ENCODE results near the gene KRTAP1-5. TPM values are rescaled to one million over a fixed set of nuclear protein-coding genes. Genes with fewer than 3 reads are reported as not detected.

Gene KRTAP1-5
- total RNA-seq, 3 donors from 2014 or later: not detected

DNA sequence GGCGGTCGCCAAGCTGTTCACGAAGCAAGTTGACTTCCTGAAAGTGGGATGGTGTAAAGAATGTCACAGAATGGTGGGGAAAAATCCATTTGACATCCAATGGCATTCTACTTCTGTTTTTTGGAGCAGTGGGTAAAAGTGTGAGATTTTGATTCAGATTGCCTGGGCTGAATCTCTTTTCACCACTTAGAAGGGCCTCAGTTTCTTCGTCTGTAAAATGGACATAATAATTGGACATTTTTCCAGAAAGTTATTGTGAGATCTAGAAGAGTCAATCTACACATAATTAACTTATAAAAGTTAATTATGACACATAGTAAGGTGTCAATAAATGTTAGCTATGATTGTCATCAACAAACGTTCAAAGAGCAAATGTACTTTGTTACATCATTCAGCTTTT is 45.9 kb downstream of the KRTAP1-5 start:
- H3K27me3 ChIP-seq: no peaks in the 10 kb centered on the region
- peak overlapping the region in 1 of 3 donors; percentile 33 for H3K4me3 ChIP-seq
- no peaks in the 10 kb centered on the region for H3K9me3 ChIP-seq
- H3K27ac ChIP-seq: peak overlapping the region; percentile 22 to 32
- H3K4me1 ChIP-seq: no peaks in the 10 kb centered on the region
- intact Hi-C loops (cut with DNase I; ENCODE audit: low total_unique reads): loop anchor here (5.0 kb wide), 1 partner anchor 121 kb away; the partner anchor contains the start of gene KRTAP4-16
- TF ChIP-seq POLR2A (IDR thresholded peaks at IDR 0.05) (no peak), POLR2AphosphoS5 (IDR thresholded peaks at IDR 0.05) (no peak)
- H3K36me3 ChIP-seq: no peaks in the 10 kb centered on the region
- no peak for DNase-seq (ENCODE audit: low spot score in 2 of 2)

DNA sequence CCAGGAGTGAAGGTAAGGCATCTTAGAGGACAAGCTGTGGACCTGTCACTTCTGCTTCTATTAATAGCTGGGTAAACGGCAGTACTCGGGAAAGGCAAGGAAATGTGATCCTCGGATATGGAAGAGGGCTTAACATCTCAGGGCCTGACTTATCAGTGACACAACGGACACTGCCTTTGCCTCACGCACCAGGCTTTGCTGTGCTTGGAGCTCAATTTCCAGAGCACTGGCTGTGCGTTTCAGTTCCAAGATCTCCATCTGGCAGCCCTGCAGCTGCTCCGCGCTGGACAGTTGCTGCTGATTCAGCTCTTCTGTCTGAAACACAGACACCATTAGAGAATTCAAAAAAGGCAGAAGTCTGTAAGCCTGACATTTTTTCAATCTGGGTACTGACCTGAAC is 46.4 kb downstream of the KRTAP1-5 start:
- H3K27me3 ChIP-seq: no peaks in the 10 kb centered on the region
- TF ChIP-seq, protein P1, sequence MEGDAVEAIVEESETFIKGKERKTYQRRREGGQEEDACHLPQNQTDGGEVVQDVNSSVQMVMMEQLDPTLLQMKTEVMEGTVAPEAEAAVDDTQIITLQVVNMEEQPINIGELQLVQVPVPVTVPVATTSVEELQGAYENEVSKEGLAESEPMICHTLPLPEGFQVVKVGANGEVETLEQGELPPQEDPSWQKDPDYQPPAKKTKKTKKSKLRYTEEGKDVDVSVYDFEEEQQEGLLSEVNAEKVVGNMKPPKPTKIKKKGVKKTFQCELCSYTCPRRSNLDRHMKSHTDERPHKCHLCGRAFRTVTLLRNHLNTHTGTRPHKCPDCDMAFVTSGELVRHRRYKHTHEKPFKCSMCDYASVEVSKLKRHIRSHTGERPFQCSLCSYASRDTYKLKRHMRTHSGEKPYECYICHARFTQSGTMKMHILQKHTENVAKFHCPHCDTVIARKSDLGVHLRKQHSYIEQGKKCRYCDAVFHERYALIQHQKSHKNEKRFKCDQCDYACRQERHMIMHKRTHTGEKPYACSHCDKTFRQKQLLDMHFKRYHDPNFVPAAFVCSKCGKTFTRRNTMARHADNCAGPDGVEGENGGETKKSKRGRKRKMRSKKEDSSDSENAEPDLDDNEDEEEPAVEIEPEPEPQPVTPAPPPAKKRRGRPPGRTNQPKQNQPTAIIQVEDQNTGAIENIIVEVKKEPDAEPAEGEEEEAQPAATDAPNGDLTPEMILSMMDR (IDR thresholded peaks at IDR 0.05): no peak
- no peak for TF ChIP-seq POLR2AphosphoS5 (IDR thresholded peaks at IDR 0.05)
- no peak for TF ChIP-seq POLR2A (IDR thresholded peaks at IDR 0.05)
- intact Hi-C loops (cut with DNase I; ENCODE audit: low total_unique reads): loop anchor here (5.0 kb wide), 1 partner anchor 122 kb away; the partner anchor contains the start of gene KRTAP4-16
- no peaks in the 10 kb centered on the region for H3K9me3 ChIP-seq
- H3K27ac ChIP-seq: peak overlapping the region; percentile 22 to 32
- H3K4me1 ChIP-seq: no peaks in the 10 kb centered on the region
- H3K4me3 ChIP-seq: peak overlapping the region in 1 of 3 donors; percentile 33
- H3K36me3 ChIP-seq: no peaks in the 10 kb centered on the region
- DNase-seq (ENCODE audit: low spot score in 2 of 2): no peak

DNA sequence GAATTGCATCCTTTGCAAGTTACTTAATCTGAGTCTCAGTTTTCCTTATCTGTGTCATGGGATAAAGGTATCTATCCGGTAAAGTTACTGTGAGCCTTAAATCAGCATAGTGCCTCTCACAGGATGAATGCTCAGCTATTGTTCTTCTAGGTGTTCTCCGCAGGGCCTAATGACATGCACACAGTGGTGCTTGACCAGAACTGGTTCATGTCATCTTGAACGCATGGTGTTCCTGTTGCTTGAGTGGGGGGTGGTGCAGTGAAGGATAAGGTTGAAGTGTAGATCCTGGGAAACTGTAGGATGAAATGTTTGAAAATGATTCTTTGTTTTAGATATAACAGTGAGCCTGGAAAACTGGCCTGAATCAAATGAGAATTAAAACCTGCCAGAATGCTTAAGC is 46.9 kb downstream of the KRTAP1-5 start:
- TF ChIP-seq, protein P1 (IDR thresholded peaks at IDR 0.05): no peak
- DNase-seq (ENCODE audit: low spot score in 2 of 2): no peak
- Histone ChIP-seq H3K27ac (no peak overlapping the region), H3K4me1 (no peaks in the 10 kb centered on the region), H3K27me3 (no peaks in the 10 kb centered on the region), H3K36me3 (no peaks in the 10 kb centered on the region), H3K9me3 (no peaks in the 10 kb centered on the region), H3K4me3 (no peak overlapping the region)
- intact Hi-C loops (cut with DNase I; ENCODE audit: low total_unique reads): loop anchor here (5.0 kb wide), 1 partner anchor 122 kb away; the partner anchor contains the start of gene KRTAP4-16

DNA sequence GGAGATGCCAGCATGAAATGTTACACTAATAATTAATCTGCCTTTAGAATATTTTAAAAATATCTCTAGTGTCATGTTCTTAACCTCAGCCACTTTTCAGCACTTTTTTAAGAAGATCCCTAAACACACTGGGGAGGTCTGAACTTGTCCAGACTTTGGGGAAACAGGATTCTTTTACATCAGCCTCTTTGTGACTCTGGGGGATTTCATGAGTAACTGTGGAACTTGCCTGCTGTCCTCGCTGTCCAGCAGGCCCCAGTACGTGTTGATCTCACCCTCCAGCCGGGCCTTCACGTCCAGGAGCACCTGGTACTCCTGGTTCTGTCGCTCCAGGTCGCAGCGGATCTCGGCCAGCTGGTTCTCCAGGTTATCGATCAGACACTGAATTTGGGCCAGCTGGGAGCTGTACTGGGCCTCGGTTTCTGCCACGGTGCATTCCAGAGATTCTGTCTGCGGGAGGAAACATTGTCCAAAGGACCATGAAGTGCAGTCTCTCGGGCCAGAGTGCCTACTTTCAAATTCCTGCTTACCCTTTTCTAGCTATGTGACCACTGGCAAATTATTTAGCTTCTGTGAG is 48.3 kb downstream of the KRTAP1-5 start:
- TF ChIP-seq, protein P1 (IDR thresholded peaks at IDR 0.05): no peak
- TF ChIP-seq POLR2A (IDR thresholded peaks at IDR 0.05) (no peak), POLR2AphosphoS5 (IDR thresholded peaks at IDR 0.05) (no peak)
- peak overlapping the region; percentile 64 to 82 for H3K27ac ChIP-seq
- no peaks in the 10 kb centered on the region for H3K27me3 ChIP-seq
- H3K9me3 ChIP-seq: no peaks in the 10 kb centered on the region
- intact Hi-C loops (cut with DNase I; ENCODE audit: low total_unique reads): no loop called here
- no peaks in the 10 kb centered on the region for H3K36me3 ChIP-seq
- H3K4me1 ChIP-seq: no peaks in the 10 kb centered on the region
- DNase-seq (ENCODE audit: low spot score in 2 of 2): no peak
- no peak overlapping the region for H3K4me3 ChIP-seq

Other genes with a start within 250 kb of the KRTAP1-5 start
- not detected for gene KRT27, start 244.7 kb downstream of the KRTAP1-5 start, total RNA-seq
- not detected for gene KRT28, start 227.2 kb downstream of the KRTAP1-5 start, total RNA-seq
- gene KRT10, start 204.6 kb downstream of the KRTAP1-5 start, total RNA-seq: 10 to 100 TPM in 1 of 3 donors, 1 to 10 TPM in 2; 6.2 to 14.7 (median 7.6) TPM
- gene KRT12, start 160.0 kb downstream of the KRTAP1-5 start, total RNA-seq: not detected
- 1 to 10 TPM in 1 of 3 donors, not detected in 2; 6.6 TPM for gene KRT20, start 142.0 kb downstream of the KRTAP1-5 start, total RNA-seq
- gene KRT23, start 89.6 kb downstream of the KRTAP1-5 start, total RNA-seq: 10 to 100 TPM in 2 of 3 donors, not detected in 1; 37.7 to 57.5 TPM
- not detected for gene KRT39, start 60.3 kb downstream of the KRTAP1-5 start, total RNA-seq
- gene KRT40, start 42.9 kb downstream of the KRTAP1-5 start, total RNA-seq: under 1 TPM in 1 of 3 donors, not detected in 2; 0.29 TPM
- not detected for gene KRTAP3-3, start 33.0 kb downstream of the KRTAP1-5 start, total RNA-seq
- gene KRTAP3-2, start 27.3 kb downstream of the KRTAP1-5 start, total RNA-seq: not detected
- gene KRTAP3-1, start 18.1 kb downstream of the KRTAP1-5 start, total RNA-seq: not detected
- not detected for gene KRTAP1-4, start 3.0 kb upstream of the KRTAP1-5 start, total RNA-seq
- gene KRTAP1-3, start 7.7 kb upstream of the KRTAP1-5 start, total RNA-seq: not detected
- not detected for gene KRTAP1-1, start 14.2 kb upstream of the KRTAP1-5 start, total RNA-seq
- gene KRTAP2-1, start 20.1 kb upstream of the KRTAP1-5 start, total RNA-seq: not detected
- gene KRTAP2-2, start 28.0 kb upstream of the KRTAP1-5 start, total RNA-seq: not detected
- gene KRTAP2-3, start 32.9 kb upstream of the KRTAP1-5 start, total RNA-seq: not detected
- gene KRTAP2-4, start 38.7 kb upstream of the KRTAP1-5 start, total RNA-seq: not detected
- gene KRTAP4-7, start 56.9 kb upstream of the KRTAP1-5 start, total RNA-seq: not detected
- gene KRTAP4-8, start 70.9 kb upstream of the KRTAP1-5 start, total RNA-seq: not detected
- gene KRTAP4-16, start 75.0 kb upstream of the KRTAP1-5 start, total RNA-seq: not detected
- gene KRTAP4-9, start 78.2 kb upstream of the KRTAP1-5 start, total RNA-seq: not detected
- gene KRTAP4-11, start 91.2 kb upstream of the KRTAP1-5 start, total RNA-seq: not detected
- not detected for gene KRTAP4-12, start 97.0 kb upstream of the KRTAP1-5 start, total RNA-seq
- gene KRTAP4-6, start 113.3 kb upstream of the KRTAP1-5 start, total RNA-seq: not detected
- not detected for gene KRTAP4-5, start 122.6 kb upstream of the KRTAP1-5 start, total RNA-seq
- gene KRTAP4-4, start 133.5 kb upstream of the KRTAP1-5 start, total RNA-seq: not detected
- not detected for gene KRTAP4-3, start 141.0 kb upstream of the KRTAP1-5 start, total RNA-seq
- not detected for gene KRTAP4-2, start 151.0 kb upstream of the KRTAP1-5 start, total RNA-seq
- gene KRTAP4-1, start 157.7 kb upstream of the KRTAP1-5 start, total RNA-seq: not detected
- not detected for gene KRTAP9-1, start 162.7 kb upstream of the KRTAP1-5 start, total RNA-seq
- gene KRTAP9-2, start 199.4 kb upstream of the KRTAP1-5 start, total RNA-seq: not detected
- gene KRTAP9-3, start 205.2 kb upstream of the KRTAP1-5 start, total RNA-seq: not detected
- not detected for gene KRTAP9-8, start 210.8 kb upstream of the KRTAP1-5 start, total RNA-seq
- not detected for gene KRTAP9-4, start 222.5 kb upstream of the KRTAP1-5 start, total RNA-seq
- not detected for gene KRTAP9-9, start 228.2 kb upstream of the KRTAP1-5 start, total RNA-seq
- gene KRTAP9-6, start 238.2 kb upstream of the KRTAP1-5 start, total RNA-seq: not detected
- gene KRTAP9-7, start 248.5 kb upstream of the KRTAP1-5 start, total RNA-seq: not detected